WTC11 (cell line): ENCODE data around the gene C8B. TPM values are rescaled to one million over a fixed set of nuclear protein-coding genes. Genes with fewer than 3 reads are reported as not detected.

ENCODE experiments used
- ATAC-seq: fragments of 200-7000 bp; cut with Tn5 transposase; 2 replicates; pipeline ENCODE4 v1.10.0; 2021; ENCODE audit warnings: mild to moderate bottlenecking, moderate library complexity
- CTCF ChIA-PET: fragments of 300-600 bp; sonication (Branson Sonifier 250); formaldehyde crosslinking; loops from one replicate; lab custom pipeline; 2021; ENCODE audit warnings: antibody characterized with exemption; lab: Charles Lee
- POLR2A ChIA-PET: fragments of 350-600 bp; sonication (Branson Sonifier 250); formaldehyde crosslinking; loops from one replicate; lab custom pipeline; 2021; ENCODE audit warnings: antibody characterized with exemption; lab: Charles Lee
- DNase-seq: peaks from one replicate; pipeline ENCODE4 v3.0.0; 2021; ENCODE audit warnings: low spot score
- H3K27ac Mint-ChIP-seq: 2 replicates; pipeline ENCODE4 v1.8.0; 2021; ENCODE audit warnings: mixed read lengths
- H3K27me3 Mint-ChIP-seq: 2 replicates; pipeline ENCODE4 v1.8.0; 2021; ENCODE audit warnings: low read depth, mild to moderate bottlenecking, moderate library complexity, mixed read lengths
- H3K36me3 Mint-ChIP-seq: 2 replicates; pipeline ENCODE4 v1.8.0; 2021; ENCODE audit warnings: mixed read lengths
- H3K4me1 Mint-ChIP-seq: 2 replicates; pipeline ENCODE4 v1.8.0; 2022; ENCODE audit warnings: mixed read lengths
- H3K4me3 Mint-ChIP-seq: 2 replicates; pipeline ENCODE4 v1.8.0; 2021; ENCODE audit warnings: mild to moderate bottlenecking, moderate library complexity, mixed read lengths
- H3K9me3 Mint-ChIP-seq: 2 replicates; pipeline ENCODE4 v1.8.0; 2021; ENCODE audit warnings: mixed read lengths
- ERG ChIP-seq: fragments of 250-450 bp; sonication (Bioruptor Pico); IDR thresholded peaks from 2 replicates; pipeline ENCODE4 v1.8.0; 2021; ENCODE audit warnings: mild to moderate bottlenecking
- HMGXB4 ChIP-seq: sonication (generic); formaldehyde crosslinking; IDR thresholded peaks from 2 replicates; pipeline ENCODE4 v1.8.1; 2023; ENCODE audit warnings: mild to moderate bottlenecking, moderate library complexity, missing genetic modification reagents
- JAZF1 ChIP-seq: fragments of 250-450 bp; sonication (Bioruptor Pico); IDR thresholded peaks from 2 replicates; pipeline ENCODE4 v1.9.0; 2021; ENCODE audit warnings: moderate library complexity, mild to moderate bottlenecking, inconsistent platforms
- KAT7 ChIP-seq: sonication (generic); formaldehyde crosslinking; IDR thresholded peaks from 2 replicates; pipeline ENCODE4 v1.8.1; 2023; ENCODE audit warnings: missing genetic modification reagents, mild to moderate bottlenecking, borderline replicate concordance
- NFATC4 ChIP-seq: fragments of 250-450 bp; sonication (Bioruptor Pico); IDR thresholded peaks from 2 replicates; pipeline ENCODE4 v1.9.0; 2021; ENCODE audit warnings: mild to moderate bottlenecking
- NFE2L1 ChIP-seq: sonication (generic); formaldehyde crosslinking; IDR thresholded peaks from 2 replicates; pipeline ENCODE4 v1.8.1; 2023; ENCODE audit warnings: missing genetic modification reagents
- NR1H2 ChIP-seq: sonication (generic); formaldehyde crosslinking; IDR thresholded peaks from 2 replicates; pipeline ENCODE4 v1.9.0; 2021; ENCODE audit warnings: mild to moderate bottlenecking, moderate library complexity, missing genetic modification reagents
- OVOL2 ChIP-seq: fragments of 250-450 bp; sonication (Bioruptor Pico); IDR thresholded peaks from 2 replicates; pipeline ENCODE4 v1.9.0; 2021; ENCODE audit warnings: mild to moderate bottlenecking, borderline replicate concordance
- PREB ChIP-seq: sonication (generic); formaldehyde crosslinking; IDR thresholded peaks from 2 replicates; pipeline ENCODE4 v1.8.1; 2022; ENCODE audit warnings: mild to moderate bottlenecking, missing genetic modification reagents, moderate library complexity, borderline replicate concordance
- PRRX2 ChIP-seq: fragments of 250-450 bp; sonication (Bioruptor Pico); IDR thresholded peaks from 2 replicates; pipeline ENCODE4 v1.8.0; 2021; ENCODE audit warnings: mild to moderate bottlenecking
- TCF7 ChIP-seq: sonication (generic); formaldehyde crosslinking; IDR thresholded peaks from 2 replicates; pipeline ENCODE4 v1.8.0; 2022; ENCODE audit warnings: mild to moderate bottlenecking, low read depth, missing genetic modification reagents, moderate library complexity
- TEAD1 ChIP-seq: sonication (generic); formaldehyde crosslinking; IDR thresholded peaks from 2 replicates; pipeline ENCODE4 v1.8.0; 2022; ENCODE audit warnings: mild to moderate bottlenecking, missing genetic modification reagents
- ZBTB21 ChIP-seq: sonication (generic); formaldehyde crosslinking; IDR thresholded peaks from 2 replicates; pipeline ENCODE4 v1.8.1; 2023; ENCODE audit warnings: mild to moderate bottlenecking, missing genetic modification reagents, borderline replicate concordance
- ZNF396 ChIP-seq: fragments of 250-450 bp; sonication (Bioruptor Pico); IDR thresholded peaks from 2 replicates; pipeline ENCODE4 v1.8.0; 2021; ENCODE audit warnings: mild to moderate bottlenecking, moderate library complexity, borderline replicate concordance
- ZNF425 ChIP-seq: fragments of 250-450 bp; sonication (Bioruptor Pico); conservative IDR thresholded peaks from 2 replicates; pipeline ENCODE4 v1.9.0; 2021; ENCODE audit warnings: mild to moderate bottlenecking
- total RNA-seq: library from RNA; stranded (reverse); gene quantifications from 3 replicates; pipeline ENCODE4 v1.2.3, GENCODE V29; 2021
- TF ChIP-seq, protein P1 (sequence below): fragments of 250-450 bp; sonication (Bioruptor Pico); IDR thresholded peaks from 2 replicates; pipeline ENCODE4 v1.9.0; 2021; ENCODE audit warnings: moderate library complexity, mild to moderate bottlenecking, inconsistent platforms, borderline replicate concordance
- TF ChIP-seq, protein P2 (sequence below): sonication (generic); formaldehyde crosslinking; IDR thresholded peaks from 2 replicates; pipeline ENCODE4 v1.8.0; 2022; ENCODE audit warnings: mild to moderate bottlenecking, missing genetic modification reagents
- TF ChIP-seq, protein P3 (sequence below): fragments of 250-450 bp; sonication (Bioruptor Pico); IDR thresholded peaks from 2 replicates; pipeline ENCODE4 v1.9.0; 2021; ENCODE audit warnings: mild to moderate bottlenecking

The C8B gene
- total RNA-seq, 1 experiment from 2014 or later: 0.46 TPM

- no peak for TF ChIP-seq NFATC4 (CRISPR knock-in tag)
- TF ChIP-seq, protein P1, sequence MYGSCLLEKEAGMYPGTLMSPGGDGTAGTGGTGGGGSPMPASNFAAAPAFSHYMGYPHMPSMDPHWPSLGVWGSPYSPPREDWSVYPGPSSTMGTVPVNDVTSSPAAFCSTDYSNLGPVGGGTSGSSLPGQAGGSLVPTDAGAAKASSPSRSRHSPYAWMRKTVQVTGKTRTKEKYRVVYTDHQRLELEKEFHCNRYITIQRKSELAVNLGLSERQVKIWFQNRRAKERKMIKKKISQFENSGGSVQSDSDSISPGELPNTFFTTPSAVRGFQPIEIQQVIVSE (CRISPR knock-in tag): no peak
- TF ChIP-seq, all 79 proteins: peak for 0
Measured at GRCh38 chr1:56939209-56939608, 26.6 kb downstream of the C8B start (continued).

- no peak for TF ChIP-seq HMGXB4 (CRISPR knock-in tag)
- no peak for TF ChIP-seq OVOL2 (CRISPR knock-in tag)
- TF ChIP-seq NFATC4 (CRISPR knock-in tag): no peak
- TF ChIP-seq ZNF396: no peak
- no peak for TF ChIP-seq KAT7
- TF ChIP-seq ZBTB21: no peak
- no peak for TF ChIP-seq JAZF1
- TF ChIP-seq NFE2L1 (CRISPR knock-in tag): no peak
- TF ChIP-seq NR1H2 (CRISPR knock-in tag): no peak
- TF ChIP-seq PRRX2 (CRISPR knock-in tag): no peak
- TF ChIP-seq, protein P2, sequence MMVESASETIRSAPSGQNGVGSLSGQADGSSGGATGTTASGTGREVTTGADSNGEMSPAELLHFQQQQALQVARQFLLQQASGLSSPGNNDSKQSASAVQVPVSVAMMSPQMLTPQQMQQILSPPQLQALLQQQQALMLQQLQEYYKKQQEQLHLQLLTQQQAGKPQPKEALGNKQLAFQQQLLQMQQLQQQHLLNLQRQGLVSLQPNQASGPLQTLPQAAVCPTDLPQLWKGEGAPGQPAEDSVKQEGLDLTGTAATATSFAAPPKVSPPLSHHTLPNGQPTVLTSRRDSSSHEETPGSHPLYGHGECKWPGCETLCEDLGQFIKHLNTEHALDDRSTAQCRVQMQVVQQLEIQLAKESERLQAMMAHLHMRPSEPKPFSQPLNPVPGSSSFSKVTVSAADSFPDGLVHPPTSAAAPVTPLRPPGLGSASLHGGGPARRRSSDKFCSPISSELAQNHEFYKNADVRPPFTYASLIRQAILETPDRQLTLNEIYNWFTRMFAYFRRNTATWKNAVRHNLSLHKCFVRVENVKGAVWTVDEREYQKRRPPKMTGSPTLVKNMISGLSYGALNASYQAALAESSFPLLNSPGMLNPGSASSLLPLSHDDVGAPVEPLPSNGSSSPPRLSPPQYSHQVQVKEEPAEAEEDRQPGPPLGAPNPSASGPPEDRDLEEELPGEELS (CRISPR knock-in tag): no peak
- no peak for TF ChIP-seq ZNF425 (CRISPR knock-in tag)
- no peak for TF ChIP-seq TEAD1 (CRISPR knock-in tag)
- TF ChIP-seq ERG (CRISPR knock-in tag): no peak
- no peak for TF ChIP-seq PREB
- TF ChIP-seq, protein P3, sequence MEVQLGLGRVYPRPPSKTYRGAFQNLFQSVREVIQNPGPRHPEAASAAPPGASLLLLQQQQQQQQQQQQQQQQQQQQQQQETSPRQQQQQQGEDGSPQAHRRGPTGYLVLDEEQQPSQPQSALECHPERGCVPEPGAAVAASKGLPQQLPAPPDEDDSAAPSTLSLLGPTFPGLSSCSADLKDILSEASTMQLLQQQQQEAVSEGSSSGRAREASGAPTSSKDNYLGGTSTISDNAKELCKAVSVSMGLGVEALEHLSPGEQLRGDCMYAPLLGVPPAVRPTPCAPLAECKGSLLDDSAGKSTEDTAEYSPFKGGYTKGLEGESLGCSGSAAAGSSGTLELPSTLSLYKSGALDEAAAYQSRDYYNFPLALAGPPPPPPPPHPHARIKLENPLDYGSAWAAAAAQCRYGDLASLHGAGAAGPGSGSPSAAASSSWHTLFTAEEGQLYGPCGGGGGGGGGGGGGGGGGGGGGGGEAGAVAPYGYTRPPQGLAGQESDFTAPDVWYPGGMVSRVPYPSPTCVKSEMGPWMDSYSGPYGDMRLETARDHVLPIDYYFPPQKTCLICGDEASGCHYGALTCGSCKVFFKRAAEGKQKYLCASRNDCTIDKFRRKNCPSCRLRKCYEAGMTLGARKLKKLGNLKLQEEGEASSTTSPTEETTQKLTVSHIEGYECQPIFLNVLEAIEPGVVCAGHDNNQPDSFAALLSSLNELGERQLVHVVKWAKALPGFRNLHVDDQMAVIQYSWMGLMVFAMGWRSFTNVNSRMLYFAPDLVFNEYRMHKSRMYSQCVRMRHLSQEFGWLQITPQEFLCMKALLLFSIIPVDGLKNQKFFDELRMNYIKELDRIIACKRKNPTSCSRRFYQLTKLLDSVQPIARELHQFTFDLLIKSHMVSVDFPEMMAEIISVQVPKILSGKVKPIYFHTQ: no peak
- TF ChIP-seq TCF7 (CRISPR knock-in tag): no peak
- Mint-ChIP-seq H3K27me3 (peaks cover 60% of the 10 kb centered on the region), H3K4me3 (no peak overlapping the region), H3K27ac (no peak overlapping the region), H3K36me3 (no peaks in the 10 kb centered on the region), H3K4me1 (peaks cover 26% of the 10 kb centered on the region), H3K9me3 (no peaks in the 10 kb centered on the region)
- ATAC-seq: no peak
- POLR2A ChIA-PET: no interaction called here
- CTCF ChIA-PET: no interaction called here
- DNase-seq: no peak
Measured at GRCh38 chr1:56938646-56939045, 27.2 kb downstream of the C8B start.
